Measurements from ENCODE around the gene ITIH2.
"Not testable (repeated sequence)": the region's sequence is repeated elsewhere in the genome, so short reads cannot be mapped to it uniquely, and the experiment has no call there.

Gene ITIH2

DNA sequence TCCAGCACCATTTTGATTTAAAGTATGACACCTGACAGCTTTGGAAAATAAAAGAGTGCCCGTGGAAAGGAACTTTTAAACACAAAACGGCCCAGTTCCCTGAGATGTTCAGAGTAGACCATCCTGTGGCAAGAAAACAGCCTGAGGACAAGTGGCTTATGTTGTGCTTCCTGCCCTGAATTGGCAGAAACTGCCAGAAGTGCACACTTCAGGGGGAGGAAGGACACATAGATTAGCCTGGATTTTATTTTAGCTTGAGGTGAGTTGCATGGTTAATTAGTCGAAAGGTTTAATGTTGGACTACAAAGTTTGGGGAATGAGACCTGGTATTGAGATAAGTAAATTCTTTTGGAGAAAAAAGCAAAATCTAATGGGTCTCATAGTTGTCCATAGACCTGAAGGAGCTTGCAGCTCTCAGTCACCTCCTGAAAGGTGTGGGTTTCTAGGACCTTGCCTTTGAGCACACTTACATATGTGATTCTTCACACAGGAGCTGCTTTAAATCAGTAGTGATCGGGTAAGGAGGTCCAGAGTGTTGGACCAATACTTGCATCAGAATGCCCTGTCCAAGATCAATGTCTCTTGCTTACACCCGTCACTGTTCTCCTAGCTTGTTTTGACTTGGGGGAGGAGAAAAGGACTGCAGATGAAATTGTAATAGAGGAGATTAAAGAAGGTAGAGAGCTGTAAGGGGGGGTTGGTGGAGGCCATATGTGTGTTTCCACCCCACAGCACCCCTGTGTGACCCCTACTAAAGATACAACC, 4.9 kb downstream of the ITIH2 start:
- Histone ChIP-seq H3K27ac (replicated peaks) (no peak overlapping the region), H3K27me3 (ENCODE audit: insufficient read depth, poor library complexity, severe bottlenecking) (no peaks in the 10 kb centered on the region), H3K4me3 (replicated peaks; ENCODE audit: insufficient read depth, low read length) (no peak overlapping the region)
- TF ChIP-seq, protein P1, sequence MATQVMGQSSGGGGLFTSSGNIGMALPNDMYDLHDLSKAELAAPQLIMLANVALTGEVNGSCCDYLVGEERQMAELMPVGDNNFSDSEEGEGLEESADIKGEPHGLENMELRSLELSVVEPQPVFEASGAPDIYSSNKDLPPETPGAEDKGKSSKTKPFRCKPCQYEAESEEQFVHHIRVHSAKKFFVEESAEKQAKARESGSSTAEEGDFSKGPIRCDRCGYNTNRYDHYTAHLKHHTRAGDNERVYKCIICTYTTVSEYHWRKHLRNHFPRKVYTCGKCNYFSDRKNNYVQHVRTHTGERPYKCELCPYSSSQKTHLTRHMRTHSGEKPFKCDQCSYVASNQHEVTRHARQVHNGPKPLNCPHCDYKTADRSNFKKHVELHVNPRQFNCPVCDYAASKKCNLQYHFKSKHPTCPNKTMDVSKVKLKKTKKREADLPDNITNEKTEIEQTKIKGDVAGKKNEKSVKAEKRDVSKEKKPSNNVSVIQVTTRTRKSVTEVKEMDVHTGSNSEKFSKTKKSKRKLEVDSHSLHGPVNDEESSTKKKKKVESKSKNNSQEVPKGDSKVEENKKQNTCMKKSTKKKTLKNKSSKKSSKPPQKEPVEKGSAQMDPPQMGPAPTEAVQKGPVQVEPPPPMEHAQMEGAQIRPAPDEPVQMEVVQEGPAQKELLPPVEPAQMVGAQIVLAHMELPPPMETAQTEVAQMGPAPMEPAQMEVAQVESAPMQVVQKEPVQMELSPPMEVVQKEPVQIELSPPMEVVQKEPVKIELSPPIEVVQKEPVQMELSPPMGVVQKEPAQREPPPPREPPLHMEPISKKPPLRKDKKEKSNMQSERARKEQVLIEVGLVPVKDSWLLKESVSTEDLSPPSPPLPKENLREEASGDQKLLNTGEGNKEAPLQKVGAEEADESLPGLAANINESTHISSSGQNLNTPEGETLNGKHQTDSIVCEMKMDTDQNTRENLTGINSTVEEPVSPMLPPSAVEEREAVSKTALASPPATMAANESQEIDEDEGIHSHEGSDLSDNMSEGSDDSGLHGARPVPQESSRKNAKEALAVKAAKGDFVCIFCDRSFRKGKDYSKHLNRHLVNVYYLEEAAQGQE (IDR thresholded peaks at IDR 0.05; ENCODE audit: insufficient replicate concordance, low read depth), result no peak
- TF ChIP-seq GABPA (IDR thresholded peaks at IDR 0.05; ENCODE audit: low read depth) (no peak), POLR2AphosphoS5 (IDR thresholded peaks at IDR 0.05; ENCODE audit: low read depth) (no peak), SPI1 (IDR thresholded peaks at IDR 0.05; ENCODE audit: borderline replicate concordance, low read depth) (no peak)
- TF ChIP-seq, protein P2, sequence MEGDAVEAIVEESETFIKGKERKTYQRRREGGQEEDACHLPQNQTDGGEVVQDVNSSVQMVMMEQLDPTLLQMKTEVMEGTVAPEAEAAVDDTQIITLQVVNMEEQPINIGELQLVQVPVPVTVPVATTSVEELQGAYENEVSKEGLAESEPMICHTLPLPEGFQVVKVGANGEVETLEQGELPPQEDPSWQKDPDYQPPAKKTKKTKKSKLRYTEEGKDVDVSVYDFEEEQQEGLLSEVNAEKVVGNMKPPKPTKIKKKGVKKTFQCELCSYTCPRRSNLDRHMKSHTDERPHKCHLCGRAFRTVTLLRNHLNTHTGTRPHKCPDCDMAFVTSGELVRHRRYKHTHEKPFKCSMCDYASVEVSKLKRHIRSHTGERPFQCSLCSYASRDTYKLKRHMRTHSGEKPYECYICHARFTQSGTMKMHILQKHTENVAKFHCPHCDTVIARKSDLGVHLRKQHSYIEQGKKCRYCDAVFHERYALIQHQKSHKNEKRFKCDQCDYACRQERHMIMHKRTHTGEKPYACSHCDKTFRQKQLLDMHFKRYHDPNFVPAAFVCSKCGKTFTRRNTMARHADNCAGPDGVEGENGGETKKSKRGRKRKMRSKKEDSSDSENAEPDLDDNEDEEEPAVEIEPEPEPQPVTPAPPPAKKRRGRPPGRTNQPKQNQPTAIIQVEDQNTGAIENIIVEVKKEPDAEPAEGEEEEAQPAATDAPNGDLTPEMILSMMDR (IDR thresholded peaks at IDR 0.05; ENCODE audit: insufficient read depth, low read length), result no peak
- no peak for DNase-seq (ENCODE audit: low read depth in 1 of 2, low spot score in 1 of 2)

DNA sequence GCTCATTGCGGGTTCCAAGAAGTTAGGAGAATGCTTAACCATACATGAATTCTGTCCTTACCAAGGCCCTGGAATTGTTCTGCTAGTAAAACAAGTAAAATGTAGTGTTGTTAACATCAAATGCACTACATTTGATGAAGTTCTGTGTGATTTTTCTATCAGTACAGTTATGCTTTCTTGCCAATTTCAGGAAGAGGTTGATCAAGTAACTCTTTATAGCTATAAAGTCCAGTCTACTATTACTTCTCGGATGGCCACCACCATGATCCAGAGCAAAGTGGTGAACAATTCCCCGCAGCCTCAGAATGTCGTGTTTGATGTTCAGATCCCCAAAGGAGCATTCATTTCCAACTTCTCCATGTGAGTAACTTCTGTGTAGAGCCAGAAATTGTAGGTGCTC, 5.7 kb downstream of the ITIH2 start:
- TF ChIP-seq SPI1 (IDR thresholded peaks at IDR 0.05; ENCODE audit: borderline replicate concordance, low read depth) (no peak), POLR2AphosphoS5 (IDR thresholded peaks at IDR 0.05; ENCODE audit: low read depth) (no peak)
- TF ChIP-seq, protein P2 (IDR thresholded peaks at IDR 0.05; ENCODE audit: insufficient read depth, low read length), result no peak
- TF ChIP-seq, protein P1 (IDR thresholded peaks at IDR 0.05; ENCODE audit: insufficient replicate concordance, low read depth), result no peak
- Histone ChIP-seq H3K27me3 (ENCODE audit: insufficient read depth, poor library complexity, severe bottlenecking) (no peaks in the 10 kb centered on the region), H3K4me3 (replicated peaks; ENCODE audit: insufficient read depth, low read length) (no peak overlapping the region), H3K27ac (replicated peaks) (no peak overlapping the region)
- DNase-seq (ENCODE audit: low read depth in 1 of 2, low spot score in 1 of 2), result no peak

DNA sequence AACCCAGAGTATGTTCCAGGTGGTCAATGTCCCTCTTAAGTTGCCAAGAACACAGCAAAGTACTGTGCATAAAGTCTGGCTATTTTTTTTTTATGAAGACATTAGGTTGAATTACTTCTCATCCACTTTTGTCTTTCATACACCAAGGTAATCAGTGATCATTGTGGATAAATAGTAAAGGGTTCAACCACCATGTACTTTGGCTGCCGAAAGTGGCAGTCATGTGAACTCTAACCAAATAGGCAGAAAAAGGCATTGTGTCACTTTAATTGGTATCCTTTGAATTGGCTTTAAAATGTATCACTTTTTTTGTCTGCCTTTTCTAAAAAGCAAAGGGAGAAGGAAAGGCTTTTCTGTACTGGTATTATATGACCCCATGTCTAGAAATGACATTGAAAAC, 7.3 kb downstream of the ITIH2 start:
- Histone ChIP-seq H3K27me3 (ENCODE audit: insufficient read depth, poor library complexity, severe bottlenecking) (no peaks in the 10 kb centered on the region), H3K4me3 (replicated peaks; ENCODE audit: insufficient read depth, low read length) (no peak overlapping the region), H3K27ac (replicated peaks) (no peak overlapping the region)
- no peak for TF ChIP-seq SPI1 (IDR thresholded peaks at IDR 0.05; ENCODE audit: borderline replicate concordance, low read depth)
- TF ChIP-seq, protein P2 (IDR thresholded peaks at IDR 0.05; ENCODE audit: insufficient read depth, low read length), result no peak
- DNase-seq (ENCODE audit: low read depth in 1 of 2, low spot score in 1 of 2), result no peak

DNA sequence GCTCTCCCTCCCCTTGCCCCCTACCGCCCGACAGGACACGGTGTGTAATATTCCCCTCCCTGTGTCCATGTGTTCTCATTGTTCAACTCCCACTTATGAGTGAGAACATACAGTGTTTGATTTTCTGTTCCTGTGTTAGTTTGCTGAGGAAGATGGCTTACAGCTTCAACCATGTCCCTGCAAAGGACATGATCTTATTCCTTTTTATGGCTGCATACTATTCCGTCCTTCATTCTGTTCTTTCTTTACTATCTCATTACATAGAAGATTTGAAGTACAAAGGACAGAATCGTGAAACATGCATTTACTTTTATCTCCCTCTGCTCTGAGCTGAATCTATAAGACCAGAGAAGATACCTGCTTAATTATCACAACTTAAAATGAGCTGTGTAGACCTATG, 8.0 kb downstream of the ITIH2 start:
- not testable (repeated sequence) for H3K4me3 ChIP-seq (replicated peaks; ENCODE audit: insufficient read depth, low read length); DNase-seq (ENCODE audit: low read depth in 1 of 2, low spot score in 1 of 2); H3K27ac ChIP-seq (replicated peaks); H3K27me3 ChIP-seq (ENCODE audit: insufficient read depth, poor library complexity, severe bottlenecking)
